WTC11 (cell line): ENCODE data around the gene MCEE. TPM values are rescaled to one million over a fixed set of nuclear protein-coding genes. Genes with fewer than 3 reads are reported as not detected.

ENCODE experiments used
- ATAC-seq: fragments of 200-7000 bp; cut with Tn5 transposase; 2 replicates; pipeline ENCODE4 v1.10.0; 2021; ENCODE audit warnings: mild to moderate bottlenecking, moderate library complexity
- CTCF ChIA-PET: fragments of 300-600 bp; sonication (Branson Sonifier 250); formaldehyde crosslinking; loops from one replicate; lab custom pipeline; 2021; ENCODE audit warnings: antibody characterized with exemption; lab: Charles Lee
- POLR2A ChIA-PET: fragments of 350-600 bp; sonication (Branson Sonifier 250); formaldehyde crosslinking; loops from one replicate; lab custom pipeline; 2021; ENCODE audit warnings: antibody characterized with exemption; lab: Charles Lee
- DNase-seq: peaks from one replicate; pipeline ENCODE4 v3.0.0; 2021; ENCODE audit warnings: low spot score
- H3K27ac Mint-ChIP-seq: 2 replicates; pipeline ENCODE4 v1.8.0; 2021; ENCODE audit warnings: mixed read lengths
- H3K27me3 Mint-ChIP-seq: 2 replicates; pipeline ENCODE4 v1.8.0; 2021; ENCODE audit warnings: low read depth, mild to moderate bottlenecking, moderate library complexity, mixed read lengths
- H3K36me3 Mint-ChIP-seq: 2 replicates; pipeline ENCODE4 v1.8.0; 2021; ENCODE audit warnings: mixed read lengths
- H3K4me1 Mint-ChIP-seq: 2 replicates; pipeline ENCODE4 v1.8.0; 2022; ENCODE audit warnings: mixed read lengths
- H3K4me3 Mint-ChIP-seq: 2 replicates; pipeline ENCODE4 v1.8.0; 2021; ENCODE audit warnings: mild to moderate bottlenecking, moderate library complexity, mixed read lengths
- H3K9me3 Mint-ChIP-seq: 2 replicates; pipeline ENCODE4 v1.8.0; 2021; ENCODE audit warnings: mixed read lengths
- AR ChIP-seq: fragments of 250-450 bp; sonication (Bioruptor Pico); IDR thresholded peaks from 2 replicates; pipeline ENCODE4 v1.9.0; 2021; ENCODE audit warnings: mild to moderate bottlenecking
- CREM ChIP-seq: sonication (generic); formaldehyde crosslinking; IDR thresholded peaks from 2 replicates; pipeline ENCODE4 v1.8.1; 2022; ENCODE audit warnings: mild to moderate bottlenecking, missing genetic modification reagents, moderate library complexity
- E2F1 ChIP-seq: sonication (generic); formaldehyde crosslinking; IDR thresholded peaks from 2 replicates; pipeline ENCODE4 v1.8.0; 2022; ENCODE audit warnings: mild to moderate bottlenecking, missing genetic modification reagents
- E2F4 ChIP-seq: sonication (generic); formaldehyde crosslinking; IDR thresholded peaks from 2 replicates; pipeline ENCODE4 v1.8.1; 2022; ENCODE audit warnings: low read depth, mild to moderate bottlenecking, moderate library complexity, missing genetic modification reagents, borderline replicate concordance
- ETV6 ChIP-seq: sonication (generic); formaldehyde crosslinking; IDR thresholded peaks from 2 replicates; pipeline ENCODE4 v1.8.1; 2022; ENCODE audit warnings: mild to moderate bottlenecking, missing genetic modification reagents
- FOXK1 ChIP-seq: sonication (generic); formaldehyde crosslinking; IDR thresholded peaks from 2 replicates; pipeline ENCODE4 v1.8.0; 2022; ENCODE audit warnings: mild to moderate bottlenecking, moderate library complexity, missing genetic modification reagents
- GTF2I ChIP-seq: fragments of 250-450 bp; sonication (Bioruptor Pico); conservative IDR thresholded peaks from 2 replicates; pipeline ENCODE4 v1.4.0; 2021; ENCODE audit warnings: mild to moderate bottlenecking
- HMGA2 ChIP-seq: fragments of 250-450 bp; sonication (Bioruptor Pico); IDR thresholded peaks from 2 replicates; pipeline ENCODE4 v1.4.0; 2021; ENCODE audit warnings: mild to moderate bottlenecking, moderate library complexity
- JUN ChIP-seq: sonication (generic); formaldehyde crosslinking; IDR thresholded peaks from 2 replicates; pipeline ENCODE4 v1.8.0; 2023; ENCODE audit warnings: mild to moderate bottlenecking, missing genetic modification reagents
- KAT7 ChIP-seq: sonication (generic); formaldehyde crosslinking; IDR thresholded peaks from 2 replicates; pipeline ENCODE4 v1.8.1; 2023; ENCODE audit warnings: missing genetic modification reagents, mild to moderate bottlenecking, borderline replicate concordance
- MYBL2 ChIP-seq: sonication (generic); formaldehyde crosslinking; IDR thresholded peaks from 2 replicates; pipeline ENCODE4 v1.8.1; 2023; ENCODE audit warnings: mild to moderate bottlenecking, moderate library complexity, missing genetic modification reagents
- NFYB ChIP-seq: sonication (generic); formaldehyde crosslinking; conservative IDR thresholded peaks from 2 replicates; pipeline ENCODE4 v1.8.0; 2022; ENCODE audit warnings: low read depth, missing genetic modification reagents
- PRDM15 ChIP-seq: sonication (generic); formaldehyde crosslinking; IDR thresholded peaks from 2 replicates; pipeline ENCODE4 v1.8.0; 2022; ENCODE audit warnings: missing genetic modification reagents
- SMAD3 ChIP-seq: sonication (generic); formaldehyde crosslinking; IDR thresholded peaks from 2 replicates; pipeline ENCODE4 v1.8.0; 2022; ENCODE audit warnings: missing genetic modification reagents, mild to moderate bottlenecking, borderline replicate concordance
- SP1 ChIP-seq: sonication (generic); formaldehyde crosslinking; conservative IDR thresholded peaks from 2 replicates; pipeline ENCODE4 v1.8.1; 2022; ENCODE audit warnings: missing genetic modification reagents
- TEAD1 ChIP-seq: sonication (generic); formaldehyde crosslinking; IDR thresholded peaks from 2 replicates; pipeline ENCODE4 v1.8.0; 2022; ENCODE audit warnings: mild to moderate bottlenecking, missing genetic modification reagents
- ZNF138 ChIP-seq: sonication (generic); formaldehyde crosslinking; conservative IDR thresholded peaks from 2 replicates; pipeline ENCODE4 v1.8.1; 2022; ENCODE audit warnings: mild to moderate bottlenecking, moderate library complexity, missing genetic modification reagents
- ZNF219 ChIP-seq: sonication (generic); formaldehyde crosslinking; IDR thresholded peaks from 2 replicates; pipeline ENCODE4 v1.8.0; 2023; ENCODE audit warnings: missing genetic modification reagents, mild to moderate bottlenecking, borderline replicate concordance
- ZNF232 ChIP-seq: sonication (generic); formaldehyde crosslinking; IDR thresholded peaks from 2 replicates; pipeline ENCODE4 v1.8.0; 2022; ENCODE audit warnings: mild to moderate bottlenecking, missing genetic modification reagents
- ZNF425 ChIP-seq: fragments of 250-450 bp; sonication (Bioruptor Pico); conservative IDR thresholded peaks from 2 replicates; pipeline ENCODE4 v1.9.0; 2021; ENCODE audit warnings: mild to moderate bottlenecking
- ZNF671 ChIP-seq: fragments of 250-450 bp; sonication (Bioruptor Pico); IDR thresholded peaks from 2 replicates; pipeline ENCODE4 v1.8.0; 2021; ENCODE audit warnings: mild to moderate bottlenecking
- total RNA-seq: library from RNA; stranded (reverse); gene quantifications from 3 replicates; pipeline ENCODE4 v1.2.3, GENCODE V29; 2021

MCEE gene
- total RNA-seq, 1 experiment from 2014 or later = 18.7 TPM

- TF ChIP-seq JUN (CRISPR knock-in tag) (no peak; the same call in none of the 2 replicates), TEAD1 (CRISPR knock-in tag) (peak; percentile 48), AR (CRISPR knock-in tag) (no peak), ZNF232 (CRISPR knock-in tag) (peak; percentile 85; the same call in 1 of the 2 replicates), HMGA2 (CRISPR knock-in tag) (no peak)
Observed at GRCh38 chr2:71068218-71069035, 61.6 kb downstream of the MCEE start, which contains the start of gene NAGK (continued).

GRCh38 chr2:71067567-71068217 is 62.3 kb downstream of the MCEE start:
- ATAC-seq (peak; percentile 38), DNase-seq (peak; percentile 22)
- Mint-ChIP-seq H3K36me3 (peaks cover 13% of the 10 kb centered on the region; the same call in 1 of the 2 replicates), H3K27ac (peak overlapping the region; percentile 98), H3K4me3 (peak overlapping the region; percentile 97), H3K4me1 (peaks cover 32% of the 10 kb centered on the region), H3K27me3 (peaks cover 4% of the 10 kb centered on the region), H3K9me3 (no peaks in the 10 kb centered on the region)
- TF ChIP-seq KAT7 (no peak), ZNF425 (no peak), SMAD3 (peak; percentile 81), PRDM15 (CRISPR knock-in tag) (peak; percentile 4; the same call in 1 of the 2 replicates), ETV6 (CRISPR knock-in tag) (no peak), NFYB (CRISPR knock-in tag) (no peak), E2F4 (CRISPR knock-in tag) (no peak), ZNF138 (CRISPR knock-in tag) (no peak), ZNF219 (no peak), SP1 (CRISPR knock-in tag) (no peak), JUN (CRISPR knock-in tag) (no peak), ZNF671 (CRISPR knock-in tag) (no peak), E2F1 (CRISPR knock-in tag) (0 out of 2 replicates have a peak, but pooled peaks have one; percentile 35), MYBL2 (no peak), GTF2I (CRISPR knock-in tag) (no peak), FOXK1 (CRISPR knock-in tag) (no peak), CREM (CRISPR knock-in tag) (no peak)
- POLR2A ChIA-PET = interaction anchor here (0.6 to 2.2 kb wide), 3 partner anchors 33 to 671 kb away, joined by 4 to 6 read pairs (median 5); no protein-coding TSS in a partner anchor
- CTCF ChIA-PET = interaction anchor here (1.0 to 6.8 kb wide), 12 partner anchors 14 to 103 kb away, joined by 3 to 56 read pairs (median 4); no protein-coding TSS in a partner anchor
